ENCODE measurements around the gene ADCY1. TPM values are rescaled to one million over a fixed set of nuclear protein-coding genes. Genes with fewer than 3 reads are reported as not detected.

ADCY1 gene
- total RNA-seq, 1 donor from 2014 or later: 4.7 TPM

DNA sequence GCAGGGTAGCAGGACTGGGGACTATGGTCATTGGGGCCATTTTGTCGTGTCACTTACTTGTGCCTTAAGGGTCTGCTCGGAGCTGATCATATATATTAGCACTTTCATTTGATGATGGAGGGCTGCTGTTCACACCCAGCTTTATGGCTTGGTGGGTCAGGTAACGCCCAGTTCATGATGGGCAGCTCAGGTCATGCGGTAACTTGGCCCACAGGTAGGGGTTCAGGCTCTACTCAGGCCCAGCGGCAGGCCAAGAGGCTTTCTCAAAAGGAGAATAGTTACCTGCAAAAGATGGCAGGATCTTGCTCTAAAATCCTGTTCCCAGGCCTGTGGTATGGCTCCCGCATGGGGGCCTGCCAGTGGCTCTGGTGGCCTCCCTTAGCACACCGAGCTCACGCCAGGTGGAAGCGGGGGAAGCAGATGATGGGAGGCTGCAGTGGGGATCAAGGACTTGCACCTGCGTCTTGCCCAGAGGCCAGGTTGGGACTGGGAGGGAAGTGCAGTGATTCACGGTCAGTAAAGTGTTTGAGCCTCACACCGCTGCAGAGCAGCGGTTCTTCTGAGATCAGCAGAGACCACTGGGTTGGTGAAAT lies 109.5 kb downstream of the ADCY1 start:
- Mint-ChIP-seq H3K4me3 (no peak overlapping the region), H3K36me3 (no peaks in the 10 kb centered on the region), H3K27me3 (ENCODE audit: low read depth) (no peaks in the 10 kb centered on the region), H3K9me3 (no peaks in the 10 kb centered on the region), H3K27ac (no peak overlapping the region), H3K4me1 (no peaks in the 10 kb centered on the region)
- DNase-seq (ENCODE audit: low spot score in 2 of 2, unreplicated experiment in 2 of 2): no peak
- TF ChIP-seq, protein P1, sequence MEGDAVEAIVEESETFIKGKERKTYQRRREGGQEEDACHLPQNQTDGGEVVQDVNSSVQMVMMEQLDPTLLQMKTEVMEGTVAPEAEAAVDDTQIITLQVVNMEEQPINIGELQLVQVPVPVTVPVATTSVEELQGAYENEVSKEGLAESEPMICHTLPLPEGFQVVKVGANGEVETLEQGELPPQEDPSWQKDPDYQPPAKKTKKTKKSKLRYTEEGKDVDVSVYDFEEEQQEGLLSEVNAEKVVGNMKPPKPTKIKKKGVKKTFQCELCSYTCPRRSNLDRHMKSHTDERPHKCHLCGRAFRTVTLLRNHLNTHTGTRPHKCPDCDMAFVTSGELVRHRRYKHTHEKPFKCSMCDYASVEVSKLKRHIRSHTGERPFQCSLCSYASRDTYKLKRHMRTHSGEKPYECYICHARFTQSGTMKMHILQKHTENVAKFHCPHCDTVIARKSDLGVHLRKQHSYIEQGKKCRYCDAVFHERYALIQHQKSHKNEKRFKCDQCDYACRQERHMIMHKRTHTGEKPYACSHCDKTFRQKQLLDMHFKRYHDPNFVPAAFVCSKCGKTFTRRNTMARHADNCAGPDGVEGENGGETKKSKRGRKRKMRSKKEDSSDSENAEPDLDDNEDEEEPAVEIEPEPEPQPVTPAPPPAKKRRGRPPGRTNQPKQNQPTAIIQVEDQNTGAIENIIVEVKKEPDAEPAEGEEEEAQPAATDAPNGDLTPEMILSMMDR (IDR thresholded peaks at IDR 0.05; ENCODE audit: unreplicated experiment): no peak

DNA sequence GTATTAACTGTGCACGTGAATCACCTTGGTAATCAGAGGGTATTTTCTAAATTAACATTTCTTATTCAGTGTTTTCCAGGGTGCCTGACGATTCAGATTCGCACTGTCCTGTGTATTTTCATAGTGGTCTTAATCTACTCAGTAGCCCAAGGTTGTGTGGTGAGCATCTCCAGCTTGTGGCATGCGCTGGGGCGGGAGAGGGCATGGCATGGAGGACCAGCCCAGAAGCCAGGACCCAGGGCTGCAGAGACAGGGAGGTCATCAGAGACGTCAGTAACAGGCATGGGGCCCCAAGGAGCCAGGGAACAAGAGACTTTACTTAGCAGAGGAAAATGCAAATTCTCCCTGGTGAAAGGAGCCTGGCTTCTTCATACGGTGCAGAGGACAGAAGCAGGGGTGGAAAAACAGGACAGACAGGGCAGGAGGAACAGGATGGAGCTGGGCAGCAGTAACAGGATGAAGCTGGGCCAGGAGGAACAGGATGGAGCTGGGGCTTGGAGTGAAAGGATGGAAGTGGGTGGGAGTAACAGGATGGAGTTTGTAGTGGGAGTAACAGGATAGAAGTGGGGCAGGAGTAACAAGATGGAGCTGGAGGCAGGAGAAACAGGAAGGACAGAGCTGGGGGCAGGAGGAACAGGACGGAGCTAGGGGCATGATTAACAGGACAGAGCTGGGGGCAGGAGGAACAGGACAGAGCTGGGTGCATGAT lies 110.9 kb downstream of the ADCY1 start:
- no peaks in the 10 kb centered on the region for H3K4me1 Mint-ChIP-seq
- H3K4me3 Mint-ChIP-seq: no peak overlapping the region

DNA sequence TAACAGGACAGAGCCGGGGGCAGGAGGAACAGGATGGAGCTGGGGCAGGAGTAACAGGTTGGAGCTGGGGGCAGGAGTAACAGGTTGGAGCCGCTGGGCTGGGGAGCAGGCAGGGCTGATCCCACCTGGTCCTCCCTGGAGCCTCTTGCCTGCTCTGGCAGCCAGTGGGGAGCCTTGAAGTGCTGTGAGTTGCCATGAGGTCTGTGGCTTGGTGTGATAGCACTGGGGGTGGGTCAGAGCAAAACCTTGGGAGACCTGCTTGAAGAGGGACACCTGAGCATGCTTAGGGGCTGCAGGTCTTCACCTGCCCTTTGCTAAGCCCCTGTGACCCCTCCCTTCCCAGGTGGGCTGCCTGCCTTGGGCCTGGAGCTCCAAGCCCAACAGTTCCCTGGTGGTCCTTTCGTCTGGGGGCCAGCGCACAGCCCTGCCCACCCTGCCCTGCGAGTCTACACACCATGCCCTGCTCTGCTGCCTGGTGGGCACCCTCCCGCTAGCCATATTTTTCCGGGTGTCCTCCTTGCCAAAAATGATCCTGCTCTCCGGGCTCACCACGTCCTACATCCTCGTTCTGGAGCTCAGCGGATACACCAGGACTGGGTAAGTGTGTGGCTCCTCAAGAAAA lies 111.6 kb downstream of the ADCY1 start:
- H3K4me1 Mint-ChIP-seq: no peaks in the 10 kb centered on the region
- peak in 1 of 2 experiments; percentile 27 for DNase-seq (ENCODE audit: low spot score in 2 of 2, unreplicated experiment in 2 of 2)
- TF ChIP-seq, protein P1 (IDR thresholded peaks at IDR 0.05; ENCODE audit: unreplicated experiment): no peak
- H3K27me3 Mint-ChIP-seq (ENCODE audit: low read depth): no peaks in the 10 kb centered on the region
- no peaks in the 10 kb centered on the region for H3K36me3 Mint-ChIP-seq
- no peak overlapping the region for H3K4me3 Mint-ChIP-seq
- no peaks in the 10 kb centered on the region for H3K9me3 Mint-ChIP-seq
- H3K27ac Mint-ChIP-seq: no peak overlapping the region

More for the DNA sequence above, 110.9 kb downstream of the ADCY1 start:
- H3K27me3 Mint-ChIP-seq (ENCODE audit: low read depth): no peaks in the 10 kb centered on the region
- no peak overlapping the region for H3K27ac Mint-ChIP-seq
- H3K36me3 Mint-ChIP-seq: no peaks in the 10 kb centered on the region
- DNase-seq (ENCODE audit: low spot score in 2 of 2, unreplicated experiment in 2 of 2): no peak
- H3K9me3 Mint-ChIP-seq: no peaks in the 10 kb centered on the region
- TF ChIP-seq, protein P1 (IDR thresholded peaks at IDR 0.05; ENCODE audit: unreplicated experiment): no peak

DNA sequence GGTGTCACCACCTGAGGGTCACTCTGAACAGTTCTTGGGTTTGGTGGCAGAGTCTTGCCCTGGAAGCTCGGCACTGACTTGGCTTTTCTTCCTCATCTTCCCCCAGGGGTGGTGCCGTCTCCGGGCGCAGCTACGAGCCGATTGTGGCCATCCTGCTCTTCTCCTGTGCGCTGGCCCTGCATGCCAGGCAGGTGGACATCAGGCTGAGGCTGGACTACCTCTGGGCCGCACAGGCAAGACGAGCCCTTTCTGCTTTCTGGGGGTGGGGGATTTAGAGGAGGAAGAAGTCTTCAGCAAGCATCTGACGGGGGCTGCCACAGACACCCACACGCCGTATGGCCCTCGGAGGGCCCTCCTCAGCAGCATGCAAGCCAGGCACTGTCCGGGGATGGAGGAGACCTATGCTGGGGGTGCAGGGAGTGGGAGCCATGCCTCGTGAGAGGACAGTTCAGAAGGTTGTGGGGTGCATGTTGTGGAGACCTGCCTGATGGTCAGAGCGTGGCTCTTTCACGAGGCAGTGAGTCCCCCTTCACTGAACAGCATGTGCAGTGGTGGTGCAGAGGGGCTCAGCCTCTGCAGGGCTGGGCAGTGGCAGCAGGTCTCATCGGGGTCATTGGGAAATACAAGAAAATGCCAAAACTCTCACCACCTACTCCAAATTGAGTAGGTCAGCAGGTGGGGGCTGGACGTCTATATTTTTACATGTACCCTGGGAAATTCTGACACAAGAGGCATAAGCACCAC lies 112.4 kb downstream of the ADCY1 start:
- Mint-ChIP-seq H3K4me1 (no peaks in the 10 kb centered on the region), H3K9me3 (no peaks in the 10 kb centered on the region), H3K4me3 (no peak overlapping the region), H3K27ac (no peak overlapping the region), H3K36me3 (no peaks in the 10 kb centered on the region), H3K27me3 (ENCODE audit: low read depth) (no peaks in the 10 kb centered on the region)
- TF ChIP-seq, protein P1 (IDR thresholded peaks at IDR 0.05; ENCODE audit: unreplicated experiment): no peak
- no peak for DNase-seq (ENCODE audit: low spot score in 2 of 2, unreplicated experiment in 2 of 2)

DNA sequence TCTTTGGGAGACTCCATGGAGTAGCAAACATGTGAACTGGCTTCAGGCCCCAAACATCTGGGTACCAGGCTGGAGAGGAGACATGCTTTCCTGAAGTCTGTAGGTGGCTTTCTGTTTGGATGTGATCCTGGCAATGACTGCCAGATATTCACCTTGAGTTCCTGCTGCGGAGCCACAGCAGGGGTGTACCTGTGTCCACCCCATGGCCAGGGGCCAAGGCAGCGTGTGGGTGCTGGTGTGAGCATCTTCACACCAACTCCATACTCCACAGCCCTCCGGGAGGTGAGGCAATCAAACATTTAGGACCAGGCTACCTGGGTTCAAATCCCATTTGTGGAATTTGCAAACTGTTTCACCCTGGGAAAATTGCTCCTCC lies 113.0 kb downstream of the ADCY1 start:
- H3K9me3 Mint-ChIP-seq: no peaks in the 10 kb centered on the region
- TF ChIP-seq, protein P1 (IDR thresholded peaks at IDR 0.05; ENCODE audit: unreplicated experiment): no peak
- no peak for DNase-seq (ENCODE audit: low spot score in 2 of 2, unreplicated experiment in 2 of 2)
- H3K27ac Mint-ChIP-seq: no peak overlapping the region
- H3K4me3 Mint-ChIP-seq: no peak overlapping the region
- no peaks in the 10 kb centered on the region for H3K4me1 Mint-ChIP-seq
- H3K36me3 Mint-ChIP-seq: no peaks in the 10 kb centered on the region
- H3K27me3 Mint-ChIP-seq (ENCODE audit: low read depth): no peaks in the 10 kb centered on the region
